ENCODE measurements around the gene ABCC10. TPM values are rescaled to one million over a fixed set of nuclear protein-coding genes. Genes with fewer than 3 reads are reported as not detected.

The ABCC10 gene
- total RNA-seq, 2 donors from 2014 or later: 24.3 to 58.9 TPM

DNA sequence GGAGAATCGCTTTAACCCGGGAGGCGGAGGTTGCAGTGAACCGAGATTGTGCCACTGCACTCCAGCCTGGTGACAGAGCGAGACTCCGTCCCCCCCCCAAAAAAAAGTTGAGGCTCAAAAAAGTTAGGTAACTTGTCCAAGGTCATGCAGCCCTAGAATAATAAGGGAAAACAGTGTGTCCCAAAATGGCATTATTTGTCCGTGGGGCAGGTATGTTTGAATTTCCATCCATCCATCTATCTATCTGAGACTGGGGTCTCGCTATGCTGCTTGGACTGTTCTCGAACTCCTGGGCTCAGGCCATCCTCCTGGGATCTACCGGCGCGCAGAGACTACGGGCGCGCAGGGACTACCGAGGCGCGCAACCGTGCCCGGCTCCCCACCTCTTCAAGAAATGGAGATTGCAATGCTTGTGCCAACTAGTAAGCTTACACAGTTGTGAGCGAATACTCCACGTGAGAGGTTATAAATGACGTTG lies 374 bp upstream of the ABCC10 start:
- DNase-seq (ENCODE audit: low spot score) (no peak), ATAC-seq (ENCODE audit: insufficient number of reproducible peaks, low FRiP score, low read depth) (no peak)
- peak overlapping the region; percentile 81 to 83 for H3K27ac ChIP-seq
- no peaks in the 10 kb centered on the region for H3K36me3 ChIP-seq
- TF ChIP-seq, protein P1, sequence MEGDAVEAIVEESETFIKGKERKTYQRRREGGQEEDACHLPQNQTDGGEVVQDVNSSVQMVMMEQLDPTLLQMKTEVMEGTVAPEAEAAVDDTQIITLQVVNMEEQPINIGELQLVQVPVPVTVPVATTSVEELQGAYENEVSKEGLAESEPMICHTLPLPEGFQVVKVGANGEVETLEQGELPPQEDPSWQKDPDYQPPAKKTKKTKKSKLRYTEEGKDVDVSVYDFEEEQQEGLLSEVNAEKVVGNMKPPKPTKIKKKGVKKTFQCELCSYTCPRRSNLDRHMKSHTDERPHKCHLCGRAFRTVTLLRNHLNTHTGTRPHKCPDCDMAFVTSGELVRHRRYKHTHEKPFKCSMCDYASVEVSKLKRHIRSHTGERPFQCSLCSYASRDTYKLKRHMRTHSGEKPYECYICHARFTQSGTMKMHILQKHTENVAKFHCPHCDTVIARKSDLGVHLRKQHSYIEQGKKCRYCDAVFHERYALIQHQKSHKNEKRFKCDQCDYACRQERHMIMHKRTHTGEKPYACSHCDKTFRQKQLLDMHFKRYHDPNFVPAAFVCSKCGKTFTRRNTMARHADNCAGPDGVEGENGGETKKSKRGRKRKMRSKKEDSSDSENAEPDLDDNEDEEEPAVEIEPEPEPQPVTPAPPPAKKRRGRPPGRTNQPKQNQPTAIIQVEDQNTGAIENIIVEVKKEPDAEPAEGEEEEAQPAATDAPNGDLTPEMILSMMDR (IDR thresholded peaks at IDR 0.05): no peak
- peaks cover 14 to 20% of the 10 kb centered on the region in 2 donors for H3K4me1 ChIP-seq (ENCODE audit: control insufficient read depth in 1 of 2, low read depth in 2 of 2)
- no peaks in the 10 kb centered on the region for H3K9me3 ChIP-seq
- peak overlapping the region; percentile 92 for H3K4me3 ChIP-seq
- H3K27me3 ChIP-seq (replicated peaks; ENCODE audit: insufficient read depth): no peaks in the 10 kb centered on the region

DNA sequence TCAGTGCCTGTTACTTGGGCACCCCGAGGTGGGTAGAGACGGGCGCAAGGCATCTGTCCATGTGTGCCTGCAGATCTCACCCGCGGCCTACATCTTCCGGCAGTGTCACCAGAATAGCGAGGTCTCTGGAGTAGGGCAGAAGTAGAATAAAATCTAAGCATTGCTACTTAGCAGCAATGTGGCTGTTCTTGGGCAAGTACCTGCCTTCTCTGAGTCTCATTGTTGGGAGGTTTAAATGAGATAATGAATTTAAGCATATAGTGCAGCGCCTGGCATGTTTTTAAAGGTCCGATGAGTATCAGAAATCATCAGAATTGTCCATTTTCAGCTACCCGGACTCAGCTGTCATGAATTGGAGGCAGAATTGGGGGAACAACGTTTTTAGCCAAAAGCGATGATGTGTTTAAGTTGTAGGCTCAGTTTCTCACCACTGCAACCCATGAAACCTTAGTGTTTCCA lies 800 bp downstream of the ABCC10 start:
- Histone ChIP-seq H3K27me3 (replicated peaks; ENCODE audit: insufficient read depth) (no peaks in the 10 kb centered on the region), H3K4me3 (peak overlapping the region; percentile 92), H3K36me3 (peaks cover 6% of the 10 kb centered on the region), H3K27ac (peak overlapping the region; percentile 81 to 83), H3K9me3 (no peaks in the 10 kb centered on the region), H3K4me1 (ENCODE audit: control insufficient read depth in 1 of 2, low read depth in 2 of 2) (peaks cover 14 to 20% of the 10 kb centered on the region in 2 donors)
- ATAC-seq (ENCODE audit: insufficient number of reproducible peaks, low FRiP score, low read depth): no peak
- no peak for DNase-seq (ENCODE audit: low spot score)
- TF ChIP-seq, protein P1 (IDR thresholded peaks at IDR 0.05): no peak

DNA sequence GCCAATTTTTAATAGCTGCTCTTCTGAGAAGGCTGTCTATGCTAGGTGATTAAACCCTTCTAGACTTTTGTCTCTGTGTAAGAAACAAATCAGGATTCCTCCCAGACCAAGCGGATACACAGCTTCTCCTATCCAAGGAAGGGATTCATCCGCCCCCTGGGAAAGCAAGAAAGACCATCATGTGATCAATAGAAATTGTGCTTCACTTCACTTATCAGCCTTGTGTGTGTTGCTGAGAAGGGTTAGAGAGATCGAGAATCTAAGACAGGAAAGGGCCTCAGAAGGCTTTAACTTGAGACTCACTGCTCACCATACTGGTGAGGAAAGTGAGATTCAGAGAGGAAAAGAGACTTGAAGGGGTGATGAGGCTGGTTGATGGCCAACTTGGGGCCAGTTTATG lies 1.5 kb downstream of the ABCC10 start:
- H3K27ac ChIP-seq: peak overlapping the region; percentile 19 to 81
- peaks cover 6% of the 10 kb centered on the region for H3K36me3 ChIP-seq
- no peaks in the 10 kb centered on the region for H3K27me3 ChIP-seq (replicated peaks; ENCODE audit: insufficient read depth)
- ATAC-seq (ENCODE audit: insufficient number of reproducible peaks, low FRiP score, low read depth) (no peak), DNase-seq (ENCODE audit: low spot score) (no peak)
- H3K9me3 ChIP-seq: no peaks in the 10 kb centered on the region
- H3K4me1 ChIP-seq (ENCODE audit: control insufficient read depth in 1 of 2, low read depth in 2 of 2): peaks cover 14 to 20% of the 10 kb centered on the region in 2 donors
- TF ChIP-seq, protein P1 (IDR thresholded peaks at IDR 0.05): no peak
- H3K4me3 ChIP-seq: peak overlapping the region; percentile 92

DNA sequence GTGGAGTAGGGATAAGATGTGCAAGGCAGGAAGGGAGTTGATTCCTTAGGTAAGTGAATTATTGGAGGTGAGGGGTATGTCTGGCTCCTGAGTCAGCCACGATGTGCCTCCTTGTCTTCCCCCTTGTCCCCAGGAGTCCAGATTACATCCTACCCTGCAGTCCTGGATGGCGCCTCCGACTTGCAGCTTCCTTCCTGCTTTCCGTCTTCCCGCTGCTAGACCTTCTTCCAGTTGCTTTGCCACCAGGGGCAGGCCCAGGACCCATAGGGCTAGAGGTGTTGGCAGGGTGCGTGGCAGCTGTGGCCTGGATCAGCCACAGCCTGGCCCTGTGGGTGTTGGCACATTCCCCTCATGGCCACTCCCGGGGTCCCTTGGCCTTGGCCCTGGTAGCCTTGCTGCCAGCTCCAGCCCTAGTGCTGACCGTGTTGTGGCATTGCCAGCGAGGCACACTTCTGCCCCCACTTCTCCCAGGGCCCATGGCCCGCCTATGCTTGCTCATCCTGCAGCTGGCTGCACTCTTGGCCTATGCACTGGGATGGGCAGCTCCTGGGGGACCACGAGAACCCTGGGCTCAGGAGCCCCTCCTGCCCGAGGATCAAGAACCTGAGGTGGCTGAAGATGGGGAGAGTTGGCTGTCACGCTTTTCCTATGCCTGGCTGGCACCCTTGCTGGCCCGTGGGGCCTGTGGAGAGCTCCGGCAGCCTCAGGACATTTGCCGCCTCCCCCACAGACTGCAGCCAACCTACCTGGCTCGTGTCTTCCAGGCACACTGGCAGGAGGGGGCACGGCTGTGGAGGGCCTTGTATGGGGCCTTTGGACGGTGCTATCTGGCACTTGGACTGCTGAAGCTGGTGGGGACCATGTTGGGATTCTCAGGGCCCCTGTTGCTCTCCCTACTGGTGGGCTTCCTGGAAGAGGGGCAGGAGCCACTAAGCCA lies 4.9 kb downstream of the ABCC10 start:
- ATAC-seq (ENCODE audit: insufficient number of reproducible peaks, low FRiP score, low read depth) (no peak), DNase-seq (ENCODE audit: low spot score) (no peak)
- H3K27ac ChIP-seq: no peak overlapping the region
- no peaks in the 10 kb centered on the region for H3K9me3 ChIP-seq
- TF ChIP-seq, protein P1 (IDR thresholded peaks at IDR 0.05): no peak
- H3K4me1 ChIP-seq (ENCODE audit: control insufficient read depth in 1 of 2, low read depth in 2 of 2): peaks cover 19 to 39% of the 10 kb centered on the region in 2 donors
- H3K36me3 ChIP-seq: peaks cover 6% of the 10 kb centered on the region
- H3K4me3 ChIP-seq: no peak overlapping the region
- H3K27me3 ChIP-seq (replicated peaks; ENCODE audit: insufficient read depth): no peaks in the 10 kb centered on the region

DNA sequence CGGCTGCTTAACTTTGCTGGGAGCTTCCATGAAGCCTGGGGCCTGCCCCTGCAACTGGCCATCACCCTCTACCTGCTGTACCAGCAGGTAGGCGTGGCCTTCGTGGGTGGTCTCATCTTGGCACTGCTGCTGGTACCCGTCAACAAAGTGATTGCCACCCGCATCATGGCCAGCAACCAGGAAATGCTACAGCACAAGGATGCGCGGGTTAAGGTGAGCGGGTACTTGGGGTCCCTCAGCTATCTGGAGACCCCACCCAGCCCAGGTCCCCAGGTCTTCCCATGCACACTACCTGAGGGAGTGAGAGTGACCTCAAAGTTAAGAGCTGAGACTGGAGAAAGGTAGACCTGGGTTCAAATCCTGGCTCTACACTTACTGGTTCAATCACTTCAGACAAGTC lies 5.8 kb downstream of the ABCC10 start:
- TF ChIP-seq, protein P1 (IDR thresholded peaks at IDR 0.05): no peak
- Histone ChIP-seq H3K4me1 (ENCODE audit: control insufficient read depth in 1 of 2, low read depth in 2 of 2) (peaks cover 19 to 45% of the 10 kb centered on the region in 2 donors), H3K27ac (no peak overlapping the region), H3K9me3 (no peaks in the 10 kb centered on the region), H3K4me3 (no peak overlapping the region), H3K36me3 (peaks cover 6% of the 10 kb centered on the region), H3K27me3 (replicated peaks; ENCODE audit: insufficient read depth) (no peaks in the 10 kb centered on the region)
- DNase-seq (ENCODE audit: low spot score) (no peak), ATAC-seq (ENCODE audit: insufficient number of reproducible peaks, low FRiP score, low read depth) (no peak)

All from thoracic aorta (tissue), 2 donors.